ENCODE data around the gene PPP4R2. TPM values are rescaled to one million over a fixed set of nuclear protein-coding genes. Genes with fewer than 3 reads are reported as not detected.

Gene PPP4R2
- polyA plus RNA-seq, 1 experiment = 48.7 TPM

DNA sequence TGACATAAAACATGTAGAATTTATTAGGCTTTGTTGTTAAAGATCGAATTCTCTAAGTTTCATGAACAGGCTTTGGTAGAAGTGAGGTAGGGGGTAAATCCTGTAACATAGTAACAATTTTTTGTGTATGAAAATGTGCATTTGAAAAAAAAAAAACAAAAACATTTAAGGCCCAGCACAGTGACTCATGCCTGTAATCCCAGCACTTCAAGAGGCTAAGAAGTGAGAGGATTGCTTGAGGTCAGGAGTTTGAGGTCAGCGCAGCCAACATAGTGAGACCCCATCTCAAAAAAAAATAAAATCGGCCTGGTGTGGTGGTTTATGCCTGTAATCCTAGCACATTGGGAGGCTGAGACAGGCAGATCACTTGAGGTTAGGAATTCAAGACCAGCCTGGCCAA, 26.8 kb upstream of the PPP4R2 start:
- TF ChIP-seq, protein P1, sequence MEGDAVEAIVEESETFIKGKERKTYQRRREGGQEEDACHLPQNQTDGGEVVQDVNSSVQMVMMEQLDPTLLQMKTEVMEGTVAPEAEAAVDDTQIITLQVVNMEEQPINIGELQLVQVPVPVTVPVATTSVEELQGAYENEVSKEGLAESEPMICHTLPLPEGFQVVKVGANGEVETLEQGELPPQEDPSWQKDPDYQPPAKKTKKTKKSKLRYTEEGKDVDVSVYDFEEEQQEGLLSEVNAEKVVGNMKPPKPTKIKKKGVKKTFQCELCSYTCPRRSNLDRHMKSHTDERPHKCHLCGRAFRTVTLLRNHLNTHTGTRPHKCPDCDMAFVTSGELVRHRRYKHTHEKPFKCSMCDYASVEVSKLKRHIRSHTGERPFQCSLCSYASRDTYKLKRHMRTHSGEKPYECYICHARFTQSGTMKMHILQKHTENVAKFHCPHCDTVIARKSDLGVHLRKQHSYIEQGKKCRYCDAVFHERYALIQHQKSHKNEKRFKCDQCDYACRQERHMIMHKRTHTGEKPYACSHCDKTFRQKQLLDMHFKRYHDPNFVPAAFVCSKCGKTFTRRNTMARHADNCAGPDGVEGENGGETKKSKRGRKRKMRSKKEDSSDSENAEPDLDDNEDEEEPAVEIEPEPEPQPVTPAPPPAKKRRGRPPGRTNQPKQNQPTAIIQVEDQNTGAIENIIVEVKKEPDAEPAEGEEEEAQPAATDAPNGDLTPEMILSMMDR (IDR thresholded peaks at IDR 0.05; ENCODE audit: low read depth, low read length) = no peak
- H3K27ac ChIP-seq (ENCODE audit: low read depth, low read length) = no peak overlapping the region
- CTCF ChIA-PET = no interaction called here
- no peaks in the 10 kb centered on the region for H3K9me3 ChIP-seq (ENCODE audit: control insufficient read depth, insufficient read depth, low read length)
- H3K4me3 ChIP-seq (ENCODE audit: low read depth, low read length) = no peak overlapping the region
- no peak for DNase-seq (ENCODE audit: low read depth, low spot score)
- POLR2A ChIA-PET = no interaction called here
- H3K27me3 ChIP-seq (ENCODE audit: control insufficient read depth, insufficient read depth, low read length) = no peaks in the 10 kb centered on the region

DNA sequence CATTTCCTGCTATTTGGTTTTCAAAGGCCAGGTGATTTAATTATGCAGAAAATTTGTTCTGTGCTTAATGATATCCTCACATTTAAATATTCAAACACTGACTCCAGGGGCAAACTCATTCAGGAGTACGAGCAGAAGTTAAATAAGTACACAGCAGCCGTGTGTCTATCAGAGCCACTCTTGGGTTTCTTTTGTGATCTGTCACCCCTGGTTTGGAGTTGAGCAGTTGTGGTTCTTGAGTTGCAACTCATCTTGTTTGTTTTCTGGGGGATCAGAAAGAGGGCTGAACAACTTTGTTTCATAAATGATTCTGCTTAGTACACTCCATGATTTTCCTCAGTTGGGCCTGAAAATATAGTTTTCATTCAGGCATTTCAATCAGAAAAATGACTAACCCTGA, 25.7 kb upstream of the PPP4R2 start:
- CTCF ChIA-PET = no interaction called here

DNA sequence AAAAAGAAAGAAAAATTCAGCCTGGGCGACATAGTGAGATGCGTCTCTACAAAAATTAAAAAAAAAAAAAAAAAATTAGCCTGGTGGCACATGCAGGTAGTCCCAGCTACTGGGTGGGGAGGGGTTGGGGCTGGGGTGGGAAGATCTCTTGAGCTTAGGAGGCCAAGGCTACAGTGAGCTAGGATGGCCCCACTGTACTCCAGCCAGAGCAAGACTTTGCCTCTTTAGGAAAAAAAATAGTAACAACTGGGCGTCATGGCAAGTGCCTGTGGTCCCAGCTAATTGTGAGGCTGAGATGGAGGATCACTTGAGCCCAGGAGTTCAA, 23.9 kb upstream of the PPP4R2 start:
- TF ChIP-seq, protein P1 (IDR thresholded peaks at IDR 0.05; ENCODE audit: low read depth, low read length) = no peak
- H3K27ac ChIP-seq (ENCODE audit: low read depth, low read length) = no peak overlapping the region
- ChIA-PET CTCF (interaction anchor here (0.6 kb wide), 1 partner anchor 63 kb away, joined by 3 read pairs; no protein-coding TSS in a partner anchor), POLR2A (no interaction called here)
- H3K4me3 ChIP-seq (ENCODE audit: low read depth, low read length) = no peak overlapping the region
- H3K27me3 ChIP-seq (ENCODE audit: control insufficient read depth, insufficient read depth, low read length) = no peaks in the 10 kb centered on the region
- DNase-seq (ENCODE audit: low read depth, low spot score) = no peak
- H3K9me3 ChIP-seq (ENCODE audit: control insufficient read depth, insufficient read depth, low read length) = no peaks in the 10 kb centered on the region

More for the DNA sequence above, 25.7 kb upstream of the PPP4R2 start:
- no peak overlapping the region for H3K27ac ChIP-seq (ENCODE audit: low read depth, low read length)
- POLR2A ChIA-PET = no interaction called here
- no peak for DNase-seq (ENCODE audit: low read depth, low spot score)
- TF ChIP-seq, protein P1 (IDR thresholded peaks at IDR 0.05; ENCODE audit: low read depth, low read length) = no peak
- H3K4me3 ChIP-seq (ENCODE audit: low read depth, low read length) = no peak overlapping the region
- no peaks in the 10 kb centered on the region for H3K9me3 ChIP-seq (ENCODE audit: control insufficient read depth, insufficient read depth, low read length)
- H3K27me3 ChIP-seq (ENCODE audit: control insufficient read depth, insufficient read depth, low read length) = no peaks in the 10 kb centered on the region

GRCh38 chr3:72973031-72973723, 23.4 kb upstream of the PPP4R2 start:
- DNase-seq (ENCODE audit: low read depth, low spot score) = no peak
- H3K27ac ChIP-seq (ENCODE audit: low read depth, low read length) = no peak overlapping the region
- POLR2A ChIA-PET = no interaction called here
- no peaks in the 10 kb centered on the region for H3K9me3 ChIP-seq (ENCODE audit: control insufficient read depth, insufficient read depth, low read length)
- H3K27me3 ChIP-seq (ENCODE audit: control insufficient read depth, insufficient read depth, low read length) = no peaks in the 10 kb centered on the region
- TF ChIP-seq, protein P1 (IDR thresholded peaks at IDR 0.05; ENCODE audit: low read depth, low read length) = no peak
- no peak overlapping the region for H3K4me3 ChIP-seq (ENCODE audit: low read depth, low read length)
- CTCF ChIA-PET = no interaction called here

DNA sequence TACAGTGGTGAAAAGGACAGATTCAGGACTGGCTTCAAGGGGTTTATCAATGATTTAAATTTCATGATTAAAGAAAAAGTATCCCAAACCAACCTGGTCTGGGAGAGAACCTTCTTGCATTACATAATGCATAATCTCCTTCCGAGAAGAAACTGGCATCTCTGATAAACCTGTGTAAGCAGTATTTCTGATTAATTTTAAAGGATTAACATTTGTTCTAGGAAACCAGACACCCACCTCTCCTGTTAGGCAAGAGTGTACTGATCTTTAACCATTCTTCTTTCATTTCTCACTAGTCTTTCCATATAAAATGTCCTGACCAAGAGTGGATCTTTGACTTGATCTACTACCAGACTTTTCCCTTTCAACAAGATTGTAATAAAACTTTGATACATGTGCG, 22.8 kb upstream of the PPP4R2 start:
- no peak overlapping the region for H3K4me3 ChIP-seq (ENCODE audit: low read depth, low read length)
- no peaks in the 10 kb centered on the region for H3K27me3 ChIP-seq (ENCODE audit: control insufficient read depth, insufficient read depth, low read length)
- H3K27ac ChIP-seq (ENCODE audit: low read depth, low read length) = no peak overlapping the region
- CTCF ChIA-PET = no interaction called here
- POLR2A ChIA-PET = no interaction called here
- TF ChIP-seq, protein P1 (IDR thresholded peaks at IDR 0.05; ENCODE audit: low read depth, low read length) = no peak
- H3K9me3 ChIP-seq (ENCODE audit: control insufficient read depth, insufficient read depth, low read length) = no peaks in the 10 kb centered on the region
- DNase-seq (ENCODE audit: low read depth, low spot score) = no peak
